B cell (primary cell): ENCODE data around the gene CPT2. TPM values are rescaled to one million over a fixed set of nuclear protein-coding genes. Genes with fewer than 3 reads are reported as not detected.

Experiments
- ATAC-seq: fragments of 200-7000 bp; cut with Tn5 transposase; one replicate; pipeline ENCODE4 v1.10.0; 2021; ENCODE audit warnings: low read depth, mild to moderate bottlenecking, moderate number of reproducible peaks, moderate library complexity
- CTCF ChIA-PET: fragments of 350-600 bp; sonication (Branson Sonifier 250); formaldehyde crosslinking; loops from one replicate; lab custom pipeline; 2021; ENCODE audit warnings: antibody characterized with exemption, inconsistent platforms; lab: Charles Lee
- POLR2A ChIA-PET: fragments of 350-600 bp; sonication (Branson Sonifier 250); formaldehyde crosslinking; loops from one replicate; lab custom pipeline; 2021; ENCODE audit warnings: antibody characterized with exemption; lab: Charles Lee
- DNase-seq: peaks from one replicate; pipeline ENCODE4 v3.0.0; 2013
- H2AFZ ChIP-seq: 2 replicates; pipeline ENCODE4 v1.6.1; 2012; ENCODE audit warnings: mild to moderate bottlenecking, low read depth, low read length; ENCODE audit not compliant: insufficient read depth, poor library complexity, severe bottlenecking
- H3K27ac ChIP-seq, 2 donors: 1 replicate in 1 of 2; 2 replicates in 1 of 2; pipeline ENCODE4 v1.5.1; 2012 to 2013; ENCODE audit warnings: low read length in 2 of 2, mild to moderate bottlenecking in 2 of 2, moderate library complexity in 1 of 2
- H3K27me3 ChIP-seq, 4 experiments: fragments of 200-600 bp in 1 of 4; sonication (generic) in 1 of 4; replicated peaks in 1 of 4; 1 replicate in 2 of 4; 2 replicates in 2 of 4; pipeline versions ENCODE4 v1.6.1 to v1.7.0; 2013 to 2016; ENCODE audit warnings: low read length in 3 of 4, mild to moderate bottlenecking in 2 of 4, mixed read lengths in 1 of 4, moderate library complexity in 1 of 4; ENCODE audit not compliant: insufficient read depth in 4 of 4, control insufficient read depth in 3 of 4; ENCODE audit errors: control extremely low read depth in 1 of 4
- H3K36me3 ChIP-seq, 2 experiments: replicated peaks in 1 of 2; 1 replicate in 1 of 2; 2 replicates in 1 of 2; pipeline versions ENCODE4 v1.6.1 to v1.7.1; 2013; ENCODE audit warnings: low read length in 1 of 2; ENCODE audit not compliant: insufficient read depth in 2 of 2, control insufficient read depth in 1 of 2; ENCODE audit errors: control extremely low read depth in 1 of 2, extremely low read depth in 1 of 2
- H3K4me1 ChIP-seq, 2 donors: fragments of 200-600 bp in 1 of 2; sonication (generic) in 1 of 2; 1 replicate in 1 of 2; 2 replicates in 1 of 2; pipeline versions ENCODE4 v1.5.1 to v1.6.1; 2013 to 2017; ENCODE audit warnings: low read length in 2 of 2; ENCODE audit not compliant: control insufficient read depth in 2 of 2, insufficient read depth in 2 of 2
- H3K4me2 ChIP-seq: replicated peaks from 2 replicates; pipeline ENCODE3; 2012; ENCODE audit warnings: mild to moderate bottlenecking, low read depth, low read length; ENCODE audit not compliant: poor library complexity, severe bottlenecking
- H3K4me3 ChIP-seq, 5 experiments: fragments of 200-600 bp in 1 of 5; sonication (generic) in 1 of 5; 1 replicate in 3 of 5; 2 replicates in 2 of 5; pipeline versions ENCODE4 v1.5.1 to v1.7.0; 2011 to 2016; ENCODE audit warnings: low read length in 4 of 5, mild to moderate bottlenecking in 4 of 5, low read depth in 2 of 5, control low read depth in 1 of 5, moderate library complexity in 1 of 5; ENCODE audit not compliant: insufficient read depth in 1 of 5; ENCODE audit errors: control extremely low read depth in 1 of 5, extremely low read depth in 1 of 5
- H3K79me2 ChIP-seq: fragments of 200-600 bp; sonication (generic); one replicate; pipeline ENCODE4 v1.6.0; 2016; ENCODE audit warnings: low read length; ENCODE audit not compliant: control insufficient read depth, insufficient read depth
- H3K9ac ChIP-seq: fragments of 200-600 bp; sonication (generic); 2 replicates; pipeline ENCODE4 v1.6.1; 2017; ENCODE audit warnings: mild to moderate bottlenecking, low read length, moderate library complexity
- H3K9me3 ChIP-seq, 3 donors: one replicate each; pipeline versions ENCODE4 v1.6.1 to v1.7.1; 2013; ENCODE audit warnings: low read length in 2 of 3; ENCODE audit not compliant: control insufficient read depth in 2 of 3, insufficient read depth in 1 of 3; ENCODE audit errors: control extremely low read depth in 1 of 3
- H4K20me1 ChIP-seq: 2 replicates; pipeline ENCODE4 v1.6.0; 2012; ENCODE audit warnings: mild to moderate bottlenecking, low read length; ENCODE audit not compliant: insufficient read depth, control insufficient read depth, poor library complexity, severe bottlenecking
- H3K27ac Mint-ChIP-seq: one replicate; pipeline ENCODE4 v1.8.0; 2021; ENCODE audit warnings: mixed read lengths
- H3K27me3 Mint-ChIP-seq: one replicate; pipeline ENCODE4 v1.8.0; 2021; ENCODE audit warnings: mixed read lengths
- H3K4me1 Mint-ChIP-seq: one replicate; pipeline ENCODE4 v1.8.0; 2021; ENCODE audit warnings: mixed read lengths
- H3K4me3 Mint-ChIP-seq: one replicate; pipeline ENCODE4 v1.8.0; 2021; ENCODE audit warnings: mixed read lengths
- H3K9me3 Mint-ChIP-seq: one replicate; pipeline ENCODE4 v1.8.0; 2022; ENCODE audit warnings: mixed read lengths; ENCODE audit not compliant: insufficient read depth
- EZH2 ChIP-seq: IDR thresholded peaks from 2 replicates; pipeline ENCODE4 v1.6.1; 2012; ENCODE audit warnings: borderline replicate concordance, low read depth, mild to moderate bottlenecking, moderate library complexity, low read length; ENCODE audit not compliant: insufficient read depth, poor library complexity, severe bottlenecking
- WGBS: methylation state at CpG from one replicate; pipeline ENCODE4 v1.1.5; 2013; ENCODE audit warnings: missing lambda C conversion rate; ENCODE audit not compliant: insufficient coverage; 5-methylcytosine and 5-hydroxymethylcytosine counted together
- intact Hi-C: fragments of 100-400 bp; cut with micrococcal nuclease; formaldehyde crosslinking; loops from one replicate; pipeline ENCODE4 v1.10.0; 2022
- polyA plus RNA-seq: library from polyadenylated mRNA; depleted of rRNA; stranded (reverse); fragments of >200 nt; gene quantifications from 2 replicates; pipeline ENCODE4 v1.2.3, GENCODE V29; 2012
- total RNA-seq, 2 donors: library from RNA; stranded (reverse); fragments of 120-200 nt in 1 of 2; gene quantifications; 1 replicate in 1 of 2; 2 replicates in 1 of 2; pipeline versions ENCODE4 v1.2.3 to v1.2.4, GENCODE V29; 2013 to 2022
- TF ChIP-seq, protein P1 (sequence below): fragments of 200-600 bp; IDR thresholded peaks from one replicate; pipeline ENCODE4 v1.8.0; 2022; ENCODE audit warnings: antibody characterized with exemption, mild to moderate bottlenecking

The CPT2 gene
- total and polyA plus RNA-seq, 2 donors (not counting 1 experiment from before 2014, with no cell fraction given) = 6.3 to 19.8 TPM

DNA sequence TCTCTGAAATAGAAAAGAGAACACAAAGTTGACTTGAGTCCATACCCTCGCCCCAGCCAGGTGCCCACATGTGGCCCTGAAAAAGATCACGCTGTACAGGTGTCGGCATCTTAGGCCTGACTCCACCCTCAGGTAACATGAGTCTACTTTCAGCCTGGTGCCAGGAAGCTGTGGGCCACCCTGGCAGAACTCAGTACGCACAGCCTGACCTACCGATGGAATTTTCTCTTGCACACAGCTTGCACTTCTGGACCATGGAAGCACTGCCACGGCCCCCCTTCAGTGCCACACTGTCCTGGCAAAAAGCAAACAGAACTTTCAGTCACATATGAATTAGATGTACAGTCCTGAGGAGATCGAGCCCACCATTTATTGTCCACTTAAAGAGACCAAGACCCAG lies 21.6 kb downstream of the CPT2 start:
- Mint-ChIP-seq H3K27ac (no peak overlapping the region), H3K4me3 (no peak overlapping the region), H3K4me1 (peaks cover 20% of the 10 kb centered on the region), H3K9me3 (no peaks in the 10 kb centered on the region), H3K27me3 (no peaks in the 10 kb centered on the region)
- peaks cover 23% of the 10 kb centered on the region for H3K79me2 ChIP-seq
- no peaks in the 10 kb centered on the region for H3K9me3 ChIP-seq
- peaks cover 1 to 21% of the 10 kb centered on the region in 2 experiments for H3K36me3 ChIP-seq
- DNase-seq (no peak), ATAC-seq (no peak)
- H3K4me1 ChIP-seq = peaks cover 13 to 17% of the 10 kb centered on the region in 2 donors
- no peak overlapping the region for H3K4me2 ChIP-seq
- intact Hi-C loops = no loop called here
- TF ChIP-seq, protein P1, sequence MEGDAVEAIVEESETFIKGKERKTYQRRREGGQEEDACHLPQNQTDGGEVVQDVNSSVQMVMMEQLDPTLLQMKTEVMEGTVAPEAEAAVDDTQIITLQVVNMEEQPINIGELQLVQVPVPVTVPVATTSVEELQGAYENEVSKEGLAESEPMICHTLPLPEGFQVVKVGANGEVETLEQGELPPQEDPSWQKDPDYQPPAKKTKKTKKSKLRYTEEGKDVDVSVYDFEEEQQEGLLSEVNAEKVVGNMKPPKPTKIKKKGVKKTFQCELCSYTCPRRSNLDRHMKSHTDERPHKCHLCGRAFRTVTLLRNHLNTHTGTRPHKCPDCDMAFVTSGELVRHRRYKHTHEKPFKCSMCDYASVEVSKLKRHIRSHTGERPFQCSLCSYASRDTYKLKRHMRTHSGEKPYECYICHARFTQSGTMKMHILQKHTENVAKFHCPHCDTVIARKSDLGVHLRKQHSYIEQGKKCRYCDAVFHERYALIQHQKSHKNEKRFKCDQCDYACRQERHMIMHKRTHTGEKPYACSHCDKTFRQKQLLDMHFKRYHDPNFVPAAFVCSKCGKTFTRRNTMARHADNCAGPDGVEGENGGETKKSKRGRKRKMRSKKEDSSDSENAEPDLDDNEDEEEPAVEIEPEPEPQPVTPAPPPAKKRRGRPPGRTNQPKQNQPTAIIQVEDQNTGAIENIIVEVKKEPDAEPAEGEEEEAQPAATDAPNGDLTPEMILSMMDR = no peak
- TF ChIP-seq EZH2 = no peak
- no peaks in the 10 kb centered on the region for H4K20me1 ChIP-seq
- CTCF ChIA-PET = no interaction called here
- no peak overlapping the region for H3K9ac ChIP-seq
- WGBS = 84% methylated on average over 7 of the region's 7 CpGs
- H2AFZ ChIP-seq = no peak overlapping the region
- no peaks in the 10 kb centered on the region for H3K27me3 ChIP-seq
- no peak overlapping the region for H3K4me3 ChIP-seq
- POLR2A ChIA-PET = no interaction called here
- H3K27ac ChIP-seq = no peak overlapping the region

DNA sequence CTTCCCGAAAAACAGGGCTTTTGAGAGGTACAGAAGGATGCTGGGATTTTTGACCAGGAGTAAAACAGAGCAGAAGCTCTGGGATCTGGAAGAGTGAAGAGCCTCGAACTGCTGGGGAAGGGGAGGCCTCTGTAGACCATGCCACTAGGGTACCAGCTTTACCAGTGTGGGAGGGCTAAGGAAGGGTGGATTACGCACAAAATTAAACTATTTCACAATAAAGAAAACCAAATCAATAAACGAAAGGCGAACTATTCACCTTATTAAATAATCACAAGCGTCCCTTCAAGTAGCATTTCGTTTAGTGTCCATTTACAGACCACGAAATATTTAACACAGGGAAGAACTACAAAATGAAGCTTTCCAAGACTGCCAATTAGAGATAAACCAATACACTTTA lies 23.1 kb downstream of the CPT2 start:
- H3K27me3 ChIP-seq = no peaks in the 10 kb centered on the region
- H3K9me3 ChIP-seq = no peaks in the 10 kb centered on the region
- H3K4me3 ChIP-seq = peak overlapping the region; percentile 43 to 91 (median 66)
- H3K79me2 ChIP-seq = peaks cover 23% of the 10 kb centered on the region
- peaks cover 20% of the 10 kb centered on the region for H3K4me1 Mint-ChIP-seq
- H3K4me1 ChIP-seq = peaks cover 13 to 17% of the 10 kb centered on the region in 2 donors
- no peaks in the 10 kb centered on the region for H4K20me1 ChIP-seq
- POLR2A ChIA-PET = interaction anchor here (0.7 to 1.7 kb wide), 2 partner anchors 19 to 23 kb away, joined by 4 to 5 read pairs; partner anchors contain the start of genes CPT2 and MAGOH
- intact Hi-C loops = loop anchor here (1.0 to 5.0 kb wide), 4 partner anchors 19 to 618 kb away; partner anchors contain the start of genes CPT2, MAGOH and NDC1
- DNase-seq = no peak
- no peak for ATAC-seq
- peak overlapping the region; percentile 85 to 87 for H3K27ac ChIP-seq
- no peaks in the 10 kb centered on the region for H3K27me3 Mint-ChIP-seq
- H3K4me2 ChIP-seq = peak overlapping the region; percentile 81
- peak overlapping the region; percentile 94 for H3K9ac ChIP-seq
- WGBS = 100% methylated on average over 1 of the region's 8 CpGs
- H3K27ac Mint-ChIP-seq = peak overlapping the region; percentile 99
- peaks cover 0 to 9% of the 10 kb centered on the region in 2 experiments for H3K36me3 ChIP-seq
- no peaks in the 10 kb centered on the region for H3K9me3 Mint-ChIP-seq
- H2AFZ ChIP-seq = peak overlapping the region; percentile 95
- CTCF ChIA-PET = no interaction called here
- peak overlapping the region; percentile 97 for H3K4me3 Mint-ChIP-seq
- TF ChIP-seq EZH2 = no peak
- TF ChIP-seq, protein P1 = no peak
